Fibroblast of the aortic adventitia (primary cell): ENCODE results near the gene FGF12. TPM values are rescaled to one million over a fixed set of nuclear protein-coding genes. Genes with fewer than 3 reads are reported as not detected.

Experiments used
- DNase-seq: peaks from one replicate; pipeline ENCODE4 v3.0.0-alpha.2; 2010; ENCODE audit warnings: low read depth
- H3K4me3 ChIP-seq: 2 replicates; pipeline ENCODE4 v1.5.1; 2011; ENCODE audit warnings: low read depth, mild to moderate bottlenecking, control low read depth, low read length, moderate library complexity
- CTCF ChIP-seq: IDR thresholded peaks from 2 replicates; pipeline ENCODE4 v1.5.1; 2011; ENCODE audit warnings: mild to moderate bottlenecking, low read length, control low read depth, inconsistent platforms; ENCODE audit not compliant: insufficient read depth
- total RNA-seq: library from RNA; depleted of rRNA; stranded (reverse); fragments of >200 nt; gene quantifications from 2 replicates; pipeline ENCODE4 v1.2.3, GENCODE V29; 2012; ENCODE audit warnings: low replicate concordance

FGF12 gene
- total RNA-seq, 1 donor, result 0.36 TPM

GRCh38 chr3:192687488-192688152 lies 39.7 kb downstream of the FGF12 start:
- no peak for DNase-seq
- no peak for TF ChIP-seq CTCF
- H3K4me3 ChIP-seq, result no peak overlapping the region

- no peak for TF ChIP-seq CTCF
- no peak overlapping the region for H3K4me3 ChIP-seq
- DNase-seq, result no peak
Observed at GRCh38 chr3:192685801-192686200, 41.5 kb downstream of the FGF12 start.

GRCh38 chr3:192684151-192684550 lies 43.2 kb downstream of the FGF12 start:
- no peak for TF ChIP-seq CTCF
- H3K4me3 ChIP-seq, result no peak overlapping the region
- DNase-seq, result no peak

- no peak overlapping the region for H3K4me3 ChIP-seq
- no peak for DNase-seq
- no peak for TF ChIP-seq CTCF
Observed at GRCh38 chr3:192675958-192676649, 51.2 kb downstream of the FGF12 start.

- TF ChIP-seq CTCF, result no peak
- DNase-seq, result no peak
- no peak overlapping the region for H3K4me3 ChIP-seq
Observed at GRCh38 chr3:192655628-192656027, 71.7 kb downstream of the FGF12 start.

GRCh38 chr3:192655040-192655439 lies 72.3 kb downstream of the FGF12 start:
- H3K4me3 ChIP-seq, result no peak overlapping the region
- no peak for DNase-seq
- TF ChIP-seq CTCF, result no peak
